ENCODE data around the gene CFAP206.
A peak's percentile ranks its signal among the peaks of the same experiment; 100 is the strongest.

The CFAP206 gene

DNA sequence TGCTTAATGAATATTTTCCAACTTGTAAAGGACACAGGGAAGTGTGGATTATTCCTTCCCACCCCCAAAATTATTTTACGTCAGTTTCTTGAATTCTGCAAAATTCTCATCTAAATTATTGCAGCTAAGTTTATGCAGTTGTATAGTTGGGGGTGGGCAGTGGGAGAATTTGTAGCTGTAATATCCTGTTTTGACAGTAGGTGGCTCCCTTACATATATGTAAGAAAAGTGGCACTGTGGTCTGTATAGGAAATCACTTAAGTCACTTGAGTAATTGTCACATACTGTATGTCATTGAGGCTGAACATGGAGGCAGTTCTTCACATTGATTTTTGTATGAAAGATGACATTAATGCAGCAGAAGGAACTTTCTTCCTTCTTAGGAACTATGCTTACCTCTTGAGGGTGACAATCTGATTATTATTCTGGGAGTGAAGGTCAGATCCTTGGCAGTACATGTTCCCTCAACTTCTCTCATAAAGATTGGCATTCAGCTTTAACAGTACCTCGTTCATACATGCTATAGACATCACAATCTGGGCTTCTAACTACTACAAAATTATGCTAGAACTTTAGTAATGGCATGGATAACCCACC, 14.6 kb upstream of the CFAP206 start:
- DNase-seq (ENCODE audit: low spot score in 2 of 2): peak in 1 of 2 donors; percentile 38
- Mint-ChIP-seq H3K4me1 (no peaks in the 10 kb centered on the region), H3K27ac (ENCODE audit: low read depth) (no peak overlapping the region), H3K27me3 (no peaks in the 10 kb centered on the region), H3K9me3 (no peaks in the 10 kb centered on the region), H3K4me3 (no peak overlapping the region), H3K36me3 (ENCODE audit: insufficient read depth) (no peaks in the 10 kb centered on the region)
- peak; percentile 96 for ATAC-seq (replicated peaks; ENCODE audit: extremely low read depth, poor library complexity, severe bottlenecking)

DNA sequence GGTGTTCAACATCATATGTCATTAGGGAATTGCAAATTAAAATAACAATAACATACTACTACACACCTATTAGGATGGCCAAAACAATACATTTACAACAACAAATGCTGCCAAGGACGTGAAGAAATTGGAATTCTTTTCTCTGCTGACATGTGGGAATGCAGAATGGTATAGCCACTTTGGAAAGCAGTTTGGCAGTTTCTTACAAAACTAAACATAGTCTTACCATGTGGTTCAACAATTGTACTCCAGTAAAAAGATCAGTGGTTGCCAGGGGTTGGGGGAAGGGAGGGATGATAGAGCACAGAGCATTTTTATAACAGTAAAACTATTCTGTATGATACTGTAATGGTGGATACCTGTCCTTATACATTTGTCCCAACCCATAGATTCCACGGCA, 12.3 kb upstream of the CFAP206 start:
- DNase-seq (ENCODE audit: low spot score in 2 of 2) (no peak), ATAC-seq (replicated peaks; ENCODE audit: extremely low read depth, poor library complexity, severe bottlenecking) (no peak)
- Mint-ChIP-seq H3K36me3 (ENCODE audit: insufficient read depth) (no peaks in the 10 kb centered on the region), H3K27ac (ENCODE audit: low read depth) (no peak overlapping the region), H3K27me3 (no peaks in the 10 kb centered on the region), H3K4me1 (no peaks in the 10 kb centered on the region), H3K9me3 (no peaks in the 10 kb centered on the region), H3K4me3 (no peak overlapping the region)

DNA sequence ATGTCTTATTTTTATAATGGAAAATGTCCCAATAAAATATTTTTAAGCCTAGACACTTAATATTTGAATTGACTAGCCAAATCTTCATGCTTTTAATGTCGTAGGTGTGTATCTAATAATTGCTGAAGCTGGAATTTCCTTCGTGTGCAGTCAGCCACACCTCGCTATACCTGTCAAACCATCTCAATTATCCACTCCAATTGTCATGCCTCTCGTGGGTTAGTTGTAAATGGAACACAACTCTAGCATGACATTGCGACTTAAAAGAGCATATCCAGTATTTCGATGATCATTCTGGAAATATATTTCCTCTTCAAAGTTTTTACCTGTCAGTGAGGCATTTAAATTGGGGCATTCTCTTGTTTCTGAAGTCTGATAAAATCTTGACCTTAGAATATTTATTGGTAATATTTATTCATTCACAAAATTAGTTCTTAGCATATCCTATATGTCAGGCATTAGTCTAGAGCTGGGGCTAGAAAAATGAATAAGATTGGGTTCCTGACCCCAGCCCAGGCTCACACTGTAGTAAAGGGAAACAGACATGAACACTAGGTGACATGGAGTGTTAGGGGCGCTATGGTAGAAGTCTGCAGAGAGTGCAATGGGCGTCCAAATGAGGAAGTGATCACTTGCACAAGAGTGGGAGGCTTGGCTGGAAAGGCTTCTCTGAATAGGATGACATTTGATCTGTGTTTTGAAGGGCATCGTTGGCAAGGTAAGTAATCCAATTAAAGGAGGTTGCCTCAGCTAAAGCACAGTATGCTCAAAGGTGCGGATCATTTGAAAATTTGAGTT, 11.0 kb upstream of the CFAP206 start:
- H3K36me3 Mint-ChIP-seq (ENCODE audit: insufficient read depth): no peaks in the 10 kb centered on the region
- no peak overlapping the region for H3K27ac Mint-ChIP-seq (ENCODE audit: low read depth)
- no peaks in the 10 kb centered on the region for H3K4me1 Mint-ChIP-seq
- no peaks in the 10 kb centered on the region for H3K9me3 Mint-ChIP-seq
- no peaks in the 10 kb centered on the region for H3K27me3 Mint-ChIP-seq
- DNase-seq (ENCODE audit: low spot score in 2 of 2): no peak
- no peak for ATAC-seq (replicated peaks; ENCODE audit: extremely low read depth, poor library complexity, severe bottlenecking)
- H3K4me3 Mint-ChIP-seq: no peak overlapping the region

DNA sequence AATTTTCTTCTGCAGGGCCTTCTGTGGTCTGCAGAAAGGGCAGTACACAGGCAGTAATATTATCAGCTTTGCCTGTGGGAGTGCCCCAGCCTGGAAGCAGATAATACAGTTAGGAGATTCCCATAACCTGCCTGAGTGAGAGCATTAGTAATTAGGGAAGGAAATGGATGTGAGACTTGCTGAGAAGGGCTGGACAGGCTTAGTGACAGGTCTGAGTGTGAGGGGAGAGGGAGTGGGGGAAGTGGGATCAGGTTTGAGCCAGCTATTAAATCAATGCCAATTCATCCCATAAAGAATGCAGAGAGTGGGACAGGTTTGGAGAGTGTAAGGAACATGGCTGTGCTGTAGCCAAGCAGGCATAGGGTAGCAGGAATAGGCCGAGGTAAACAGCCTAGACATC, 10.1 kb upstream of the CFAP206 start:
- no peak overlapping the region for H3K27ac Mint-ChIP-seq (ENCODE audit: low read depth)
- H3K4me1 Mint-ChIP-seq: no peaks in the 10 kb centered on the region
- no peaks in the 10 kb centered on the region for H3K36me3 Mint-ChIP-seq (ENCODE audit: insufficient read depth)
- no peaks in the 10 kb centered on the region for H3K27me3 Mint-ChIP-seq
- no peak for ATAC-seq (replicated peaks; ENCODE audit: extremely low read depth, poor library complexity, severe bottlenecking)
- no peak for DNase-seq (ENCODE audit: low spot score in 2 of 2)
- H3K9me3 Mint-ChIP-seq: no peaks in the 10 kb centered on the region
- no peak overlapping the region for H3K4me3 Mint-ChIP-seq

DNA sequence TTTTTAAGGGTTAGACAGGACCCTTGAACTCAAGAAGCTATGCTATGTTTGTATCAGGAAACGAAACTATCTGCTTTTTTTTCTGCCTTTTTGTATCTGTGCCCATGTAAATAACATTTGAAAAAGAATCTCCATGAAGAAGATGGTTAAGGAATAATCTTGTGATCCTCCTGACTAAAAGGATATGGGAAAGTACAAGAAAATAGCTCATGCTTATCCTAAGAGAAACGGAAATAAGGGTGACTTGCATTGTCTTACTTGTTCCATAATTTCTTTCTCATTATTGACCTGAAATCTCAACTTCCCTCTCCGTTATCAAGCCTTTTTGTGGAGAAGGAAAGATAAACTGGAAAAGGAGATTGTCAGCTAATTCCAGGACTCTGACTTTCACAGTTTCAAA, 5.9 kb upstream of the CFAP206 start:
- no peak overlapping the region for H3K27ac Mint-ChIP-seq (ENCODE audit: low read depth)
- peaks cover 3% of the 10 kb centered on the region for H3K36me3 Mint-ChIP-seq (ENCODE audit: insufficient read depth)
- peaks cover 12% of the 10 kb centered on the region for H3K27me3 Mint-ChIP-seq
- H3K4me3 Mint-ChIP-seq: no peak overlapping the region
- H3K9me3 Mint-ChIP-seq: no peaks in the 10 kb centered on the region
- ATAC-seq (replicated peaks; ENCODE audit: extremely low read depth, poor library complexity, severe bottlenecking): no peak
- DNase-seq (ENCODE audit: low spot score in 2 of 2): no peak
- no peaks in the 10 kb centered on the region for H3K4me1 Mint-ChIP-seq

DNA sequence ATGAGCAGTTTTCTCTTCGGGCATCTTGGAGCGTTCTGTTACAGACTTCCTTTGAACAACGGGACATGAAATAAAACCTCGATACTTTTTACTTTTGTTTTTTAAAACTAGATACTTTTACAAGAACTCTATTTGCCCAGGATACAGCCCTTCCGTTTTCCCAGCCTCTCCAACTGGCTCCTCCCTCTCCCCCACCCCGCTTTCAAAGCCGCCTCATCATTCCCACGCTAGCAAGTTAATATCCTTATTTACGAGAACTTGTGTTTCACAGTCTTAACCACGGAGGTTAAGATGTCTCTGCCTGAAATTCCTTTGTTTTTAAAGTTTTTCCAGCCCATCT, 241 bp upstream of the CFAP206 start:
- Mint-ChIP-seq H3K9me3 (no peaks in the 10 kb centered on the region), H3K36me3 (ENCODE audit: insufficient read depth) (peaks cover 11% of the 10 kb centered on the region), H3K27me3 (peaks cover 24% of the 10 kb centered on the region), H3K4me1 (no peaks in the 10 kb centered on the region), H3K27ac (ENCODE audit: low read depth) (peak overlapping the region; percentile 64), H3K4me3 (peak overlapping the region; percentile 75)
- DNase-seq (ENCODE audit: low spot score in 2 of 2) (no peak), ATAC-seq (replicated peaks; ENCODE audit: extremely low read depth, poor library complexity, severe bottlenecking) (no peak)

DNA sequence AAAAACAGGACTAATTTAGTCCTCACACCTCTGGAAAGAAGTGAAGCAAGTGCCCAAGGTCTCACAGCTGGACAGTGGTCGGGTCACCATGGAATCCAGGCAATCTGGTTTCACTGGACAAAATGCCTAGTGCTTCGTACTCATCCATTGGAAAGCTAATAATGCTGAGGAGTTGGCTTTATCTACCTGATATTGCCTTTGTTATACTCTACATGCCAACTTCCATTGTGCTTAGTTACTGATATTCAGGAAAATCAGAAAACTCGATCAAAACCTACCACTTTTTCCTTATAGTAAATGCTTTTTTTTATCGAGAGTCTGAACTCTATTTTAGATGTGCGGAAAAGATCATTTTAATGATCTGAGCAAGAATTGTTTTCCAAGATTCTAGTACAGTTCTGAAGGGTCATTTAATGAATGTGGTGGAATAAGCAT, 966 bp downstream of the CFAP206 start:
- peak overlapping the region; percentile 75 for H3K4me3 Mint-ChIP-seq
- no peak for DNase-seq (ENCODE audit: low spot score in 2 of 2)
- no peak for ATAC-seq (replicated peaks; ENCODE audit: extremely low read depth, poor library complexity, severe bottlenecking)
- peak overlapping the region; percentile 64 for H3K27ac Mint-ChIP-seq (ENCODE audit: low read depth)
- no peaks in the 10 kb centered on the region for H3K9me3 Mint-ChIP-seq
- peaks cover 28% of the 10 kb centered on the region for H3K27me3 Mint-ChIP-seq
- H3K36me3 Mint-ChIP-seq (ENCODE audit: insufficient read depth): peaks cover 8% of the 10 kb centered on the region
- no peaks in the 10 kb centered on the region for H3K4me1 Mint-ChIP-seq

DNA sequence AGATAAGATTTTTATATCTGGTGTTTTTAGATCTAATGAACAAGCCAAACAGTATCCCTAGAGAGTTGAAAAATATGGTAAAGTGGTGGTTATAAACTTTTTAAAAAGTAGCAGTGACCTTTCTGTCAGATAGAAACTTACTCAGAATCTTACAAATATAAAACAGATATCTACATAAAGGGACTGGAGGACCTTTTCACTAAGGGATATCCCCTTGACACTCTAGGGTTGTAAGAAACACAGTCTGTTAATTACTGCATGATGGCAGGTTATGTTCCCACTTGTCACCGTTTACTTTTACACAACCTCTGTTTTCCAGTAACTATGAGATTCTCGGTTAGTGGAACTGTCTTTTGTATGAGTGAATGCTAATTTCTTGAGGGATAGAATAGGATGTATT, 11.5 kb downstream of the CFAP206 start:
- no peaks in the 10 kb centered on the region for H3K27me3 Mint-ChIP-seq
- no peaks in the 10 kb centered on the region for H3K9me3 Mint-ChIP-seq
- H3K27ac Mint-ChIP-seq (ENCODE audit: low read depth): no peak overlapping the region
- DNase-seq (ENCODE audit: low spot score in 2 of 2) (no peak), ATAC-seq (replicated peaks; ENCODE audit: extremely low read depth, poor library complexity, severe bottlenecking) (no peak)
- H3K36me3 Mint-ChIP-seq (ENCODE audit: insufficient read depth): no peaks in the 10 kb centered on the region
- H3K4me1 Mint-ChIP-seq: no peaks in the 10 kb centered on the region
- no peak overlapping the region for H3K4me3 Mint-ChIP-seq

DNA sequence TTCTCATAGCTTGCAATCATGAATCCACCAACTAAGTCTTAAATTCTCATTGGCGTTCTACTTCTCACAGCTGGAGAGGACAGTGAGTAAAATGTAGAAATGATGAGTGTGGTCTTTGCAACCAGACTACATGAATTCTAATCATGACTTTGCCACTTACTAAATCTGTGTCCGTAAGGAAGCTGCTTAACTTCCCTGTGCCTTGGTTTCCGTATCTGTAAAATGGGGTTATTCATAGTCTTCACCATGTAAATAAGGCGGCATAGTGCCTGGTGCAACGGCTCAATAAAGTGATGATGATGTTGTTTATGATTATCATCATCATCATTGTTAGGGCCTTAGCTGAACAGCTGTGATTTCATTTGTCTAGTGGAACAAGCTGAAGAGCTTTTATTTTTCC, 12.6 kb downstream of the CFAP206 start:
- Mint-ChIP-seq H3K4me3 (no peak overlapping the region), H3K36me3 (ENCODE audit: insufficient read depth) (no peaks in the 10 kb centered on the region), H3K9me3 (no peaks in the 10 kb centered on the region), H3K27ac (ENCODE audit: low read depth) (no peak overlapping the region), H3K4me1 (no peaks in the 10 kb centered on the region), H3K27me3 (no peaks in the 10 kb centered on the region)
- DNase-seq (ENCODE audit: low spot score in 2 of 2): no peak
- ATAC-seq (replicated peaks; ENCODE audit: extremely low read depth, poor library complexity, severe bottlenecking): no peak

DNA sequence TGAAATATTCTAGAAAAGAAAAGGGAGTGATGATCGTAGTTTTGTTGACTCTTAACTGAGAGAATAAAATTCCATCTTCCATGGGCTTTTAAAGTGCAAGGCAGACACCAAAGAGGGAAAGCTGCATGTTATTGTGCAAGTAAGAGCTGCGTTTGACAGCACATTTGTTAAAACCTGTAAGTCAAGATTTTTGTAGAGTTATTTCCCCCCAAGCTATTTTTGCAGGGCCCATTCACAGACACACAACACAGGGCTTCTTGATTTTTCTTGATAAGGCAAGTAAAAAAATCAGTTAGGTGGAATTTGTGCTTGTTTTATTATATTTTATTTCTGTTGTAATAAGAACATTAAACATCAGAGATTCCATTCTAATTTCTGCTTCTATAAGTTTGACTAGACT, 13.8 kb downstream of the CFAP206 start:
- H3K36me3 Mint-ChIP-seq (ENCODE audit: insufficient read depth): no peaks in the 10 kb centered on the region
- ATAC-seq (replicated peaks; ENCODE audit: extremely low read depth, poor library complexity, severe bottlenecking) (no peak), DNase-seq (ENCODE audit: low spot score in 2 of 2) (no peak)
- no peaks in the 10 kb centered on the region for H3K27me3 Mint-ChIP-seq
- H3K27ac Mint-ChIP-seq (ENCODE audit: low read depth): no peak overlapping the region
- no peaks in the 10 kb centered on the region for H3K9me3 Mint-ChIP-seq
- H3K4me1 Mint-ChIP-seq: no peaks in the 10 kb centered on the region
- no peak overlapping the region for H3K4me3 Mint-ChIP-seq

DNA sequence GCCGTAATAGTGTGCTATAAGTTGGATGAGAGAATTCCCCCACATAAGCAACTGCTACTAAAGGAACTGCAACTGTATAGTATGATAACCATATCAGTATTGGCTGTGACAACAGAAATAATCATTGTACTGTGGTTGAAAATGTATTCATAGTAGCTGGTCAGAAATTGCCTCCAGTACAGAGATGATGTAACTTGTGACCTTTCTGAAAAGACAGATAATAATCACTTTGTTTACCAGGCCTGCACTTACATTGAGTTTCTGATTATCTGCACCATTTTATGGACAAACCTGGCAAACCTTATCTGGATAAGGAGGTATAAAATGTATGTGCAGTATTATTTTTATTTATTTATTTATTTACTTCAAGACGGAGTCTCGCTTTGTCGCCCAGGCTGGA, 19.0 kb downstream of the CFAP206 start:
- ATAC-seq (replicated peaks; ENCODE audit: extremely low read depth, poor library complexity, severe bottlenecking) (no peak), DNase-seq (ENCODE audit: low spot score in 2 of 2) (no peak)
- Mint-ChIP-seq H3K36me3 (ENCODE audit: insufficient read depth) (no peaks in the 10 kb centered on the region), H3K27ac (ENCODE audit: low read depth) (no peak overlapping the region), H3K9me3 (no peaks in the 10 kb centered on the region), H3K27me3 (peaks cover 15% of the 10 kb centered on the region), H3K4me3 (no peak overlapping the region), H3K4me1 (no peaks in the 10 kb centered on the region)

DNA sequence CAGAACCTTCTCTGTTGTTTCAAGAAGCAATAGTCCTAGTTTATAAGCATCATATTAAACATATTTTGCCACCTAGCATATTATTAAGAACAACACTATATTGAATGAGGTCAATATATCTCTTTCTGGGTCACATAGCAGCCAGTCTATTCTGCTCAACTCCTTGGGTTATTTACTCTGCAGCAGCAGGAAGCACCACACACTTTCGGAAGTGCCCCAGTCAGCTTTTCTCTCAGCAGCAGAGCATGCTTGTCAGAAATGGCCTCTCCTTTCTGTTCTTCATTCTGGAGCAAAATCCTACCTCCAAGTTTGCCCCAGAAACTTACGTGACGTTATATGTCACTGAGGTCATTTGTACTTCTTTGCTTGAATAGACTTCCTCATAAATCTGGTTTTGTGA, 22.7 kb downstream of the CFAP206 start:
- no peaks in the 10 kb centered on the region for H3K9me3 Mint-ChIP-seq
- peaks cover 15% of the 10 kb centered on the region for H3K27me3 Mint-ChIP-seq
- DNase-seq (ENCODE audit: low spot score in 2 of 2) (no peak), ATAC-seq (replicated peaks; ENCODE audit: extremely low read depth, poor library complexity, severe bottlenecking) (no peak)
- no peaks in the 10 kb centered on the region for H3K4me1 Mint-ChIP-seq
- no peak overlapping the region for H3K27ac Mint-ChIP-seq (ENCODE audit: low read depth)
- H3K36me3 Mint-ChIP-seq (ENCODE audit: insufficient read depth): no peaks in the 10 kb centered on the region
- no peak overlapping the region for H3K4me3 Mint-ChIP-seq

DNA sequence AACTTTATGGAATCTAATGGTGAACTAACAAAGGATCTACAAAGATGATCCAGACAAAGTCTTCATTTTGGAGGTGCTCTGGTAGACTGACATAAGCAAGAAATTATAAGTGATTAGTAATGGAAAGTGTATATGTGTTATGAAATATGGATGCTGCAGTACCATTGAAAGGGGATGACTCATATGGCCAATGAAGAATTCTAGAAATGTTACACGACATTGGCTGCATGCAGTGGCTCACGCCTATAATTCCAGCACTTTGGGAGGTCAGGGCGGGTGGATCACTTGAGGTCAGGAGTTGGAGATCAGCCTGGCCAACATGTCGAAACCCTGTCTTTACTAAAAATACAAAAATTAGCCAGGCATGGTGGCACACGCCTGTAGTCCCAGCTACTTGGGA, 23.5 kb downstream of the CFAP206 start:
- Mint-ChIP-seq H3K27ac (ENCODE audit: low read depth) (no peak overlapping the region), H3K9me3 (no peaks in the 10 kb centered on the region), H3K4me3 (no peak overlapping the region), H3K36me3 (ENCODE audit: insufficient read depth) (no peaks in the 10 kb centered on the region), H3K27me3 (peaks cover 15% of the 10 kb centered on the region), H3K4me1 (no peaks in the 10 kb centered on the region)
- ATAC-seq (replicated peaks; ENCODE audit: extremely low read depth, poor library complexity, severe bottlenecking): no peak
- DNase-seq (ENCODE audit: low spot score in 2 of 2): no peak

All from central memory CD8-positive, alpha-beta T cell (primary cell).